K562 (cell line): ENCODE data around the gene GABRA6. TPM values are rescaled to one million over a fixed set of nuclear protein-coding genes. Genes with fewer than 3 reads are reported as not detected.

Experiments used
- ATAC-seq: fragments of 200-7000 bp; cut with Tn5 transposase; 3 replicates; pipeline ENCODE4 v1.9.1; 2020; ENCODE audit warnings: moderate library complexity
- Bru-seq: library from RNA; stranded (reverse); fragments of 400-500 nt; gene quantifications from one replicate; lab custom pipeline; 2021; lab: Mats Ljungman, UMichigan
- BruChase-seq, 2 experiments: library from RNA; stranded (reverse); fragments of 400-500 nt; gene quantifications; one replicate each; lab custom pipeline; 2021; lab: Mats Ljungman, UMichigan
- BruUV-seq: library from RNA; stranded (reverse); fragments of 400-500 nt; replicated peaks from 2 replicates; lab custom pipeline; 2021; lab: Mats Ljungman, UMichigan
- CTCF ChIA-PET: fragments of 300-600 bp; formaldehyde crosslinking; extraction: SDS; loops from one replicate; lab custom pipeline; 2021; ENCODE audit warnings: low intra/inter-chr PET ratio; lab: Yijun Ruan, JAX
- POLR2A ChIA-PET: fragments of 300-600, 350-650 bp; sonication (Branson Sonifier 250); formaldehyde crosslinking; extraction: SDS; loops from one replicate; lab custom pipeline; 2021; ENCODE audit warnings: antibody characterized with exemption, inconsistent platforms; lab: Yijun Ruan, JAX
- DNase-seq, 4 experiments: peaks; one replicate each; pipeline versions ENCODE4 v3.0.0 to v3.0.0-alpha.2; 2011 to 2018; ENCODE audit warnings: low spot score in 3 of 4, mixed read lengths in 3 of 4; ENCODE audit errors: extremely low read depth in 1 of 4
- FAIRE-seq: peaks from 2 replicates; lab custom pipeline; 2011; peaks lifted over from hg19 to GRCh38; lab: Jason Lieb, UNC
- H2AFZ ChIP-seq: 2 replicates; pipeline ENCODE4 v1.6.0; 2011; ENCODE audit warnings: low read depth, low read length, control low read depth, inconsistent platforms
- H3K27ac ChIP-seq: fragments of 200-600 bp; 3 replicates; pipeline ENCODE4 v1.8.0; 2011; ENCODE audit warnings: low read depth, mild to moderate bottlenecking, control low read depth, inconsistent platforms, low read length, moderate library complexity, mixed read lengths; ENCODE audit errors: extremely low read depth
- H3K27me3 ChIP-seq, 2 experiments: fragments of 300-600 bp in 1 of 2; 2 replicates in 1 of 2; 3 replicates in 1 of 2; pipeline versions ENCODE4 v1.6.0 to v1.8.0; 2011; ENCODE audit warnings: inconsistent platforms in 2 of 2, low read length in 2 of 2, mild to moderate bottlenecking in 1 of 2, mixed read lengths in 1 of 2, moderate library complexity in 1 of 2; ENCODE audit not compliant: control insufficient read depth in 2 of 2, insufficient read depth in 2 of 2
- H3K36me3 ChIP-seq: fragments of 300-600 bp; 3 replicates; pipeline ENCODE4 v1.8.0; 2011; ENCODE audit warnings: mild to moderate bottlenecking, low read length, inconsistent platforms; ENCODE audit not compliant: control insufficient read depth, insufficient read depth
- H3K4me1 ChIP-seq, 2 experiments: fragments of 200-600 bp in 1 of 2; replicated peaks in 1 of 2; 2 replicates in 1 of 2; 3 replicates in 1 of 2; pipeline versions ENCODE4 v1.5.1 to v1.8.0; 2011; ENCODE audit warnings: inconsistent platforms in 2 of 2, low read length in 2 of 2, mild to moderate bottlenecking in 1 of 2, mixed read lengths in 1 of 2, moderate library complexity in 1 of 2; ENCODE audit not compliant: control insufficient read depth in 2 of 2, insufficient read depth in 2 of 2
- H3K4me2 ChIP-seq: 2 replicates; pipeline ENCODE4 v1.6.1; 2011; ENCODE audit warnings: low read length, control low read depth, inconsistent platforms, mixed read lengths; ENCODE audit not compliant: insufficient read depth
- H3K4me3 ChIP-seq: fragments of 200-600 bp; sonication (generic), shearing (Covaris generic); 2 replicates; pipeline ENCODE4 v1.5.1; 2016; ENCODE audit warnings: control low read depth, inconsistent platforms
- H3K79me2 ChIP-seq: fragments of 200-600 bp; 3 replicates; pipeline ENCODE4 v1.8.0; 2011; ENCODE audit warnings: low read length, inconsistent platforms; ENCODE audit not compliant: control insufficient read depth, insufficient read depth
- H3K9ac ChIP-seq, 2 experiments: 2 replicates each; pipeline versions ENCODE4 v1.6.0 to v1.6.1; 2011; ENCODE audit warnings: low read depth in 2 of 2, low read length in 2 of 2, control low read depth in 1 of 2, inconsistent platforms in 1 of 2, mild to moderate bottlenecking in 1 of 2, mixed read lengths in 1 of 2; ENCODE audit not compliant: insufficient read depth in 1 of 2
- H3K9me1 ChIP-seq: one replicate; pipeline ENCODE4 v1.6.0; 2011; ENCODE audit warnings: inconsistent platforms, mild to moderate bottlenecking, low read length, moderate library complexity; ENCODE audit not compliant: control insufficient read depth, insufficient read depth
- H3K9me3 ChIP-seq: replicated peaks from 2 replicates; pipeline ENCODE4 v1.5.1; 2011; ENCODE audit warnings: low read depth, low read length, inconsistent platforms; ENCODE audit not compliant: control insufficient read depth, insufficient read depth
- H4K20me1 ChIP-seq: replicated peaks from 2 replicates; pipeline ENCODE4 v1.6.1; 2011; ENCODE audit warnings: low read length, inconsistent platforms, mixed read lengths; ENCODE audit not compliant: control insufficient read depth, insufficient read depth
- CBFA2T2 ChIP-seq: fragments of 450-650 bp; conservative IDR thresholded peaks from 2 replicates; pipeline ENCODE4 v1.6.1; 2017; ENCODE audit warnings: mild to moderate bottlenecking
- CBX1 ChIP-seq: sonication (generic); IDR thresholded peaks from 2 replicates; pipeline ENCODE4 v1.6.1; 2016; ENCODE audit warnings: antibody characterized with exemption, low read depth, mild to moderate bottlenecking
- CEBPB ChIP-seq: fragments of 450-650 bp; IDR thresholded peaks from 2 replicates; pipeline ENCODE4 v1.6.1; 2016; ENCODE audit warnings: missing genetic modification characterization, missing compliant biosample characterization
- CREBBP ChIP-seq: IDR thresholded peaks from one replicate; pipeline ENCODE4 v1.6.1; 2012; ENCODE audit warnings: low read depth, mild to moderate bottlenecking, control low read depth, inconsistent platforms, low read length
- HMG20B ChIP-seq: fragments of 250-450 bp; sonication (Bioruptor Pico); IDR thresholded peaks from 2 replicates; pipeline ENCODE4 v1.5.0; 2021; ENCODE audit warnings: mild to moderate bottlenecking
- MAFG ChIP-seq: fragments of 450-650 bp; conservative IDR thresholded peaks from 2 replicates; pipeline ENCODE4 v1.6.1; 2016; ENCODE audit warnings: missing genetic modification characterization, missing compliant biosample characterization
- NCOA6 ChIP-seq: fragments of 450-650 bp; IDR thresholded peaks from 2 replicates; pipeline ENCODE4 v1.6.1; 2017; ENCODE audit warnings: mild to moderate bottlenecking
- U2AF2 ChIP-seq: fragments of 200-400 bp; formaldehyde crosslinking; optimal IDR thresholded peaks from 2 replicates; pipeline ENCODE3; 2017; ENCODE audit warnings: low read depth, mild to moderate bottlenecking, low read length
- ZNF41 ChIP-seq: fragments of 250-450 bp; sonication (Bioruptor Pico); conservative IDR thresholded peaks from 2 replicates; pipeline ENCODE4 v1.4.0; 2020; ENCODE audit warnings: mild to moderate bottlenecking
- WGBS: fragments of 100-300 bp; shearing (Covaris generic); methylation state at CpG from one replicate; pipeline ENCODE4 v1.1.6; 2016; ENCODE audit warnings: low coverage, mixed read lengths; ENCODE audit not compliant: insufficient coverage; ENCODE audit errors: missing lambda C conversion rate; 5-methylcytosine and 5-hydroxymethylcytosine counted together
- in situ Hi-C: fragments of 300-500 bp; cut with MboI; formaldehyde crosslinking; loops from 4 replicates; pipeline ENCODE4 v1.15.0; 2018; ENCODE audit warnings: inconsistent platforms, mixed read lengths
- intact Hi-C: fragments of 100-400 bp; cut with micrococcal nuclease; formaldehyde crosslinking; loops from 2 replicates; pipeline ENCODE4 v1.14.2; 2022
- long read RNA-seq, 3 experiments: library from polyadenylated mRNA in 2 of 3; library from RNA in 1 of 3; unstranded in 2 of 3; stranded (forward) in 1 of 3; transcript quantifications; one replicate each; pipeline ENCODE4 v2.0.0, GENCODE V29; 2019 to 2022
- polyA minus RNA-seq, 3 experiments: library from RNA; depleted of rRNA, polyadenylated mRNA; stranded (reverse); fragments of >200 nt; gene quantifications; 2 replicates each; pipeline ENCODE4 v1.2.3, GENCODE V29; 2011
- polyA plus RNA-seq, 8 experiments: library from polyadenylated mRNA; depleted of rRNA in 4 of 8; stranded (reverse) in 5 of 8; unstranded in 3 of 8; fragments of >200 nt; fragmentation: Nextera tagmentation in 2 of 8; fragmentation: Illumina TruSeq in 1 of 8; extraction: Ambion mirVana in 2 of 8; extraction: Trizol in 1 of 8; gene quantifications; 2 replicates each; pipeline versions ENCODE4 v1.2.1 to v1.2.3, GENCODE V29; 2011 to 2014; ENCODE audit warnings: inconsistent platforms in 1 of 8, missing spikeins in 1 of 8
- total RNA-seq, 7 experiments: library from RNA; depleted of rRNA in 6 of 7; stranded (reverse); fragments of >200 nt in 6 of 7; fragmentation: Illumina TruSeq in 2 of 7; extraction: Trizol in 2 of 7; gene quantifications; 2 replicates each; pipeline versions ENCODE4 v1.2.1 to v1.2.3, GENCODE V29; 2011 to 2021; ENCODE audit warnings: low replicate concordance in 1 of 7
- TF ChIP-seq, protein P1 (sequence below): fragments of 200-400 bp; formaldehyde crosslinking; IDR thresholded peaks from 2 replicates; pipeline ENCODE4 v1.6.1; 2017; ENCODE audit warnings: mild to moderate bottlenecking, low read depth, low read length, moderate library complexity
- TF ChIP-seq, protein P2 (sequence below): fragments of 450-650 bp; formaldehyde crosslinking; IDR thresholded peaks from 2 replicates; pipeline ENCODE4 v1.4.0; 2020; ENCODE audit warnings: mild to moderate bottlenecking, moderate library complexity

The GABRA6 gene
- total RNA-seq (2011; cell fraction: chromatin; rRNA removed; ENCODE audit: low replicate concordance), result not detected in 2 replicates
- not detected in 2 replicates for total RNA-seq (2011; cell fraction: nucleolus; rRNA removed)
- total RNA-seq (2011; cell fraction: nucleoplasm; rRNA removed), result not detected in 2 replicates
- not detected in 2 replicates for total RNA-seq (2014; rRNA removed)
- not detected in 2 replicates for total RNA-seq (2014; rRNA removed; fragmentation: Illumina TruSeq; extraction: Trizol)
- total RNA-seq (2015; rRNA removed; fragmentation: Illumina TruSeq; extraction: Trizol), result not detected in 2 replicates
- total RNA-seq (2021), result not detected in 2 replicates
- not detected in 2 replicates for polyA plus RNA-seq (2011; rRNA removed)
- polyA plus RNA-seq (2011; cell fraction: cytosol; rRNA removed), result not detected in 2 replicates
- not detected in 2 replicates for polyA plus RNA-seq (2011; cell fraction: nucleus; rRNA removed)
- not detected in 2 replicates for polyA plus RNA-seq (2012)
- not detected in 2 replicates for polyA plus RNA-seq (2014; fragmentation: Illumina TruSeq; extraction: Trizol)
- not detected for polyA plus RNA-seq (2014; fragmentation: Nextera tagmentation; extraction: Ambion mirVana)
- polyA plus RNA-seq (2014; rRNA removed), result not detected in 2 replicates
- not detected in 2 replicates for polyA minus RNA-seq (2011; rRNA and poly(A)+ RNA removed)
- polyA minus RNA-seq (2011; cell fraction: cytosol; rRNA and poly(A)+ RNA removed), result not detected in 2 replicates
- polyA minus RNA-seq (2011; cell fraction: nucleus; rRNA and poly(A)+ RNA removed), result not detected in 2 replicates
- Bru-seq, nascent RNA, result not detected
- not detected for BruChase-seq, experiment 1, labeled RNA remaining after a 2-hour chase
- not detected for BruChase-seq, experiment 2, labeled RNA remaining after a 6-hour chase
- long read RNA-seq, experiment 1, result 0 reads
- long read RNA-seq, experiment 2, result 0 reads
- long read RNA-seq, experiment 3, result 0 reads

DNA sequence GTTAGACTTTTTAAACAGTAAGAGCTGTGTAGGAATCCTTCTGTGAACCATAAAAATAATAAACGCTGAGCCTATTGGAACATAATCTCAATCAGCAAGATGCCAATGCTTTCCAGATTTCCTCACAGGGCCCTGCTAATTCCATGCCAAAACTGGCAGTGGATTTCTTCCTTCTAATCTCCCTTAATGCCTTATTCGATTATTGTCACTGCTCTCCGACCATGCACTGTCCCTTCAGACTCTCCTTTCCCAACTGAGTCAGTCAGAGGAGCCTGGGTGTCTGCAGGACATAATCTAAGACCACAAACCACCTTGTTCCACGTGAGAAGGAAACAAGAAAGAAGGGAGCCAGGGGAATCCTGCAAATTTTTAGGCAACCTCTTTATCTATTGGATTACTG lies at the start of gene GABRA6:
Gene GABRA6 (plus strand): TSS at position 261 of the 400 bp plus-strand sequence. CDS start 269 bp downstream, outside the sequence.
- WGBS, result 0% methylated on average over 4 of the region's 4 CpGs
- ChIA-PET POLR2A (no interaction called here), CTCF (no interaction called here)
- FAIRE-seq (no peak), ATAC-seq (no peak), DNase-seq (no peak)
- Histone ChIP-seq H3K4me2 (no peak within 1 kb of the TSS), H3K79me2 (no peaks in the 10 kb centered on the region), H3K4me1 (no peaks in the 10 kb centered on the region), H2AFZ (no peak within 1 kb of the TSS), H3K27me3 (no peaks in the 10 kb centered on the region), H3K27ac (no peak within 1 kb of the TSS), H3K9ac (no peak within 1 kb of the TSS), H4K20me1 (no peaks in the 10 kb centered on the region), H3K9me1 (no peaks in the 10 kb centered on the region), H3K36me3 (no peaks in the 10 kb centered on the region), H3K9me3 (no peaks in the 10 kb centered on the region), H3K4me3 (no peak within 1 kb of the TSS)
- in situ Hi-C loops (no loop called here), intact Hi-C loops (no loop called here)
- TF ChIP-seq, protein P1, sequence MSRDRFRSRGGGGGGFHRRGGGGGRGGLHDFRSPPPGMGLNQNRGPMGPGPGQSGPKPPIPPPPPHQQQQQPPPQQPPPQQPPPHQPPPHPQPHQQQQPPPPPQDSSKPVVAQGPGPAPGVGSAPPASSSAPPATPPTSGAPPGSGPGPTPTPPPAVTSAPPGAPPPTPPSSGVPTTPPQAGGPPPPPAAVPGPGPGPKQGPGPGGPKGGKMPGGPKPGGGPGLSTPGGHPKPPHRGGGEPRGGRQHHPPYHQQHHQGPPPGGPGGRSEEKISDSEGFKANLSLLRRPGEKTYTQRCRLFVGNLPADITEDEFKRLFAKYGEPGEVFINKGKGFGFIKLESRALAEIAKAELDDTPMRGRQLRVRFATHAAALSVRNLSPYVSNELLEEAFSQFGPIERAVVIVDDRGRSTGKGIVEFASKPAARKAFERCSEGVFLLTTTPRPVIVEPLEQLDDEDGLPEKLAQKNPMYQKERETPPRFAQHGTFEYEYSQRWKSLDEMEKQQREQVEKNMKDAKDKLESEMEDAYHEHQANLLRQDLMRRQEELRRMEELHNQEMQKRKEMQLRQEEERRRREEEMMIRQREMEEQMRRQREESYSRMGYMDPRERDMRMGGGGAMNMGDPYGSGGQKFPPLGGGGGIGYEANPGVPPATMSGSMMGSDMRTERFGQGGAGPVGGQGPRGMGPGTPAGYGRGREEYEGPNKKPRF, result no peak
- TF ChIP-seq NCOA6 (no peak), MAFG (tag) (no peak), U2AF2 (no peak), CEBPB (tag) (no peak), CREBBP (no peak), CBFA2T2 (no peak), CBX1 (no peak), HMG20B (CRISPR knock-in tag) (no peak), ZNF41 (no peak)
- TF ChIP-seq, protein P2, sequence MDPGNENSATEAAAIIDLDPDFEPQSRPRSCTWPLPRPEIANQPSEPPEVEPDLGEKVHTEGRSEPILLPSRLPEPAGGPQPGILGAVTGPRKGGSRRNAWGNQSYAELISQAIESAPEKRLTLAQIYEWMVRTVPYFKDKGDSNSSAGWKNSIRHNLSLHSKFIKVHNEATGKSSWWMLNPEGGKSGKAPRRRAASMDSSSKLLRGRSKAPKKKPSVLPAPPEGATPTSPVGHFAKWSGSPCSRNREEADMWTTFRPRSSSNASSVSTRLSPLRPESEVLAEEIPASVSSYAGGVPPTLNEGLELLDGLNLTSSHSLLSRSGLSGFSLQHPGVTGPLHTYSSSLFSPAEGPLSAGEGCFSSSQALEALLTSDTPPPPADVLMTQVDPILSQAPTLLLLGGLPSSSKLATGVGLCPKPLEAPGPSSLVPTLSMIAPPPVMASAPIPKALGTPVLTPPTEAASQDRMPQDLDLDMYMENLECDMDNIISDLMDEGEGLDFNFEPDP (CRISPR knock-in tag), result no peak
- BruUV-seq, result no TSS peak
